GM12878 (cell line): ENCODE data around the gene TTLL10. TPM values are rescaled to one million over a fixed set of nuclear protein-coding genes. Genes with fewer than 3 reads are reported as not detected.

ENCODE experiments used
- ATAC-seq: fragments of 200-7000 bp; cut with Tn5 transposase; 3 replicates; pipeline ENCODE4 v1.9.1; 2020; ENCODE audit warnings: mild to moderate bottlenecking, moderate library complexity
- BruUV-seq: library from RNA; stranded (reverse); fragments of 400-500 nt; replicated peaks from 2 replicates; lab custom pipeline; 2021; lab: Mats Ljungman, UMichigan
- CTCF ChIA-PET: fragments of 300-600 bp; sonication (Branson Sonifier 250); formaldehyde crosslinking; extraction: SDS; loops from one replicate; lab custom pipeline; 2021; ENCODE audit warnings: inconsistent platforms; lab: Yijun Ruan, JAX
- POLR2A ChIA-PET: fragments of 350-600 bp; formaldehyde crosslinking; extraction: SDS; loops from one replicate; lab custom pipeline; 2021; ENCODE audit warnings: inconsistent platforms; lab: Charles Lee
- RAD21 ChIA-PET: fragments of 300-600 bp; sonication (Branson Sonifier 250); formaldehyde crosslinking; loops from one replicate; lab custom pipeline; 2023; ENCODE audit warnings: antibody characterized with exemption; ENCODE audit not compliant: unreplicated experiment; lab: Charles Lee
- SMC1A ChIA-PET: fragments of 300-600 bp; sonication (Branson Sonifier 250); formaldehyde crosslinking; loops from one replicate; lab custom pipeline; 2023; ENCODE audit not compliant: unreplicated experiment, uncharacterized antibody; lab: Charles Lee
- DNase-seq: peaks from one replicate; pipeline ENCODE4 v3.0.0-alpha.2; 2011; ENCODE audit warnings: low read depth, low spot score
- FAIRE-seq: peaks from 3 replicates; lab custom pipeline; 2011; peaks lifted over from hg19 to GRCh38; lab: Jason Lieb, UNC
- H2AFZ ChIP-seq: 2 replicates; pipeline ENCODE4 v1.6.0; 2011; ENCODE audit warnings: low read depth, low read length, control low read depth; ENCODE audit not compliant: control insufficient read depth
- H3K27ac ChIP-seq: 2 replicates; pipeline ENCODE4 v1.5.1; 2011; ENCODE audit warnings: control low read depth; ENCODE audit not compliant: control insufficient read depth, insufficient read depth
- H3K27me3 ChIP-seq, 2 experiments: replicated peaks in 1 of 2; 2 replicates each; pipeline versions ENCODE4 v1.6.0 to v1.6.1; 2011; ENCODE audit warnings: low read length in 1 of 2; ENCODE audit not compliant: control insufficient read depth in 2 of 2, insufficient read depth in 2 of 2
- H3K36me3 ChIP-seq, 2 experiments: 2 replicates each; pipeline ENCODE4 v1.5.1; 2011; ENCODE audit warnings: low read length in 1 of 2; ENCODE audit not compliant: control insufficient read depth in 2 of 2, insufficient read depth in 2 of 2
- H3K4me1 ChIP-seq: 2 replicates; pipeline ENCODE4 v1.6.1; 2011; ENCODE audit warnings: mild to moderate bottlenecking, low read length, moderate library complexity, mixed read lengths; ENCODE audit not compliant: control insufficient read depth, insufficient read depth
- H3K4me2 ChIP-seq: 2 replicates; pipeline ENCODE4 v1.6.0; 2011; ENCODE audit warnings: control low read depth; ENCODE audit not compliant: control insufficient read depth, insufficient read depth
- H3K4me3 ChIP-seq: fragments of 200-600 bp; sonication (generic); 2 replicates; pipeline ENCODE4 v1.5.1; 2016
- H3K79me2 ChIP-seq: 2 replicates; pipeline ENCODE4 v1.6.0; 2011; ENCODE audit warnings: low read length; ENCODE audit not compliant: control insufficient read depth, insufficient read depth
- H3K9ac ChIP-seq: 2 replicates; pipeline ENCODE4 v1.8.0; 2011; ENCODE audit warnings: low read length, control low read depth, mixed read lengths; ENCODE audit not compliant: control insufficient read depth, insufficient read depth
- H3K9me3 ChIP-seq: replicated peaks from 3 replicates; pipeline ENCODE4 v1.5.1; 2011; ENCODE audit warnings: mild to moderate bottlenecking, low read length; ENCODE audit not compliant: control insufficient read depth, insufficient read depth
- H4K20me1 ChIP-seq: 2 replicates; pipeline ENCODE4 v1.6.0; 2011; ENCODE audit not compliant: control insufficient read depth, insufficient read depth
- CTCF ChIP-seq, 3 experiments: IDR thresholded peaks in 2 of 3; conservative IDR thresholded peaks in 1 of 3; 2 replicates each; pipeline ENCODE4 v1.5.1; 2011; ENCODE audit warnings: low read depth in 3 of 3, low read length in 3 of 3, mild to moderate bottlenecking in 3 of 3, control low read depth in 2 of 3, moderate library complexity in 2 of 3, inconsistent platforms in 1 of 3, mixed read lengths in 1 of 3; ENCODE audit not compliant: control insufficient read depth in 2 of 3, insufficient read depth in 1 of 3; ENCODE audit errors: extremely low read depth in 1 of 3
- SMC3 ChIP-seq: IDR thresholded peaks from 2 replicates; pipeline ENCODE4 v1.6.1; 2011; ENCODE audit warnings: low read length, improper control_type of control experiment, borderline replicate concordance
- SPI1 ChIP-seq: IDR thresholded peaks from 2 replicates; pipeline ENCODE4 v1.6.1; 2011; ENCODE audit warnings: low read depth, mild to moderate bottlenecking, low read length, moderate library complexity, borderline replicate concordance; ENCODE audit not compliant: insufficient read depth
- WGBS: methylation state at CpG from one replicate; pipeline ENCODE4 v1.1.6; 2016; ENCODE audit warnings: low lambda C conversion rate; ENCODE audit not compliant: insufficient replicate concordance, insufficient coverage; ENCODE audit errors: missing lambda C conversion rate; 5-methylcytosine and 5-hydroxymethylcytosine counted together
- in situ Hi-C: fragments of 300-500 bp; cut with MboI; formaldehyde crosslinking; loops from 9 replicates; pipeline ENCODE4 v1.14.3; 2018; ENCODE audit warnings: mixed read lengths
- intact Hi-C: fragments of 100-400 bp; cut with micrococcal nuclease; formaldehyde crosslinking; loops from one replicate; pipeline ENCODE4 v1.14.2; 2022; ENCODE audit not compliant: unreplicated experiment
- polyA plus RNA-seq, 11 experiments: library from polyadenylated mRNA; depleted of rRNA in 4 of 11; unstranded in 6 of 11; stranded (reverse) in 5 of 11; fragments of >200 nt; fragmentation: Nextera tagmentation in 4 of 11; fragmentation: Illumina TruSeq in 1 of 11; extraction: Ambion mirVana in 4 of 11; extraction: Trizol in 1 of 11; gene quantifications; 1 replicate in 1 of 11; 2 replicates in 10 of 11; pipeline versions ENCODE4 v1.2.1 to v1.2.3, GENCODE V29; 2011 to 2016; ENCODE audit warnings: inconsistent platforms in 2 of 11, missing spikeins in 2 of 11, low read depth in 1 of 11
- total RNA-seq, 4 experiments: library from RNA; depleted of rRNA in 3 of 4; stranded (reverse); fragments of >200 nt in 3 of 4; fragmentation: Illumina TruSeq in 1 of 4; extraction: Trizol in 1 of 4; gene quantifications; 2 replicates each; pipeline versions ENCODE4 v1.2.1 to v1.2.3, GENCODE V29; 2013 to 2021

The TTLL10 gene
- total and polyA plus RNA-seq, 10 of the 15 experiments (the other 5 are each of a cell fraction or from before 2014, with no cell fraction given) = not detected

- H3K9me3 ChIP-seq = no peaks in the 10 kb centered on the region; the same call in 2 of the 3 replicates
- H3K79me2 ChIP-seq = peaks cover 50% of the 10 kb centered on the region
- peak overlapping the region; percentile 91 for H3K4me3 ChIP-seq
- in situ Hi-C loops = no loop called here
- BruUV-seq = TSS peak; percentile 87
- H2AFZ ChIP-seq = peak overlapping the region; percentile 75
- SMC1A ChIA-PET = interaction anchor here (0.6 to 1.3 kb wide), 7 partner anchors 20 to 274 kb away, joined by 3 to 10 read pairs (median 3); no protein-coding TSS in a partner anchor
- no peaks in the 10 kb centered on the region for H3K27me3 ChIP-seq
- RAD21 ChIA-PET = interaction anchor here (0.6 to 1.5 kb wide), 9 partner anchors 18 to 212 kb away, joined by 3 to 8 read pairs (median 5); no protein-coding TSS in a partner anchor
- no peaks in the 10 kb centered on the region for H4K20me1 ChIP-seq
- H3K36me3 ChIP-seq = peaks cover 4 to 22% of the 10 kb centered on the region in 2 experiments; a peak in 3 of 4 replicates
- peak overlapping the region; percentile 75 for H3K4me2 ChIP-seq
- CTCF ChIA-PET = interaction anchor here (0.6 to 1.8 kb wide), 5 partner anchors 10 to 145 kb away, joined by 4 to 21 read pairs (median 8); no protein-coding TSS in a partner anchor
- ATAC-seq (peak; percentile 15), FAIRE-seq (peak; percentile 72), DNase-seq (no peak)
- POLR2A ChIA-PET = interaction anchor here (0.6 to 1.9 kb wide), 5 partner anchors 16 to 76 kb away, joined by 3 to 8 read pairs (median 3); no protein-coding TSS in a partner anchor
- H3K4me1 ChIP-seq = peaks cover 4% of the 10 kb centered on the region
- peak overlapping the region; percentile 97 for H3K9ac ChIP-seq
- peak; percentile 19; the same call in 1 of the 2 replicates for TF ChIP-seq SMC3
- peak in 2 of 3 experiments; percentile 17 to 18; a peak in 2 of 6 replicates for TF ChIP-seq CTCF (IDR thresholded peaks at IDR 0.05 in 2 of 3, conservative IDR thresholded peaks at IDR 0.05 in 1 of 3; ENCODE audit: control insufficient read depth in 2 of 3, extremely low read depth in 1 of 3, insufficient read depth in 1 of 3, low read depth in 3 of 3, low read length in 3 of 3)
- TF ChIP-seq SPI1 = no peak
- peak overlapping the region; percentile 93 for H3K27ac ChIP-seq
- intact Hi-C loops = loop anchor here (5.0 kb wide), 1 partner anchor 109 kb away; no protein-coding TSS in a partner anchor
- WGBS = 16% methylated on average over 24 of the region's 24 CpGs
Measured at GRCh38 chr1:1230656-1231399, 57.1 kb downstream of the TTLL10 start.
